CMK (cell line): ENCODE results near the gene SLC38A7.

Experiments used
- DNase-seq: peaks from one replicate; pipeline ENCODE4 v3.0.0-alpha.2; 2010; ENCODE audit warnings: low read depth

SLC38A7 gene

GRCh38 chr16:58635502-58635901 is 49.1 kb downstream of the SLC38A7 start:
- DNase-seq, result no peak

- DNase-seq, result no peak
Measured at GRCh38 chr16:58634265-58634802, 50.2 kb downstream of the SLC38A7 start.

GRCh38 chr16:58629733-58630640 is 54.6 kb downstream of the SLC38A7 start, which contains the start of gene CNOT1:
CNOT1 (minus strand) TSS chr16:58629826; CDS start chr16:58599337, 30,489 bp downstream.
- DNase-seq, result peak; percentile 91

DNA sequence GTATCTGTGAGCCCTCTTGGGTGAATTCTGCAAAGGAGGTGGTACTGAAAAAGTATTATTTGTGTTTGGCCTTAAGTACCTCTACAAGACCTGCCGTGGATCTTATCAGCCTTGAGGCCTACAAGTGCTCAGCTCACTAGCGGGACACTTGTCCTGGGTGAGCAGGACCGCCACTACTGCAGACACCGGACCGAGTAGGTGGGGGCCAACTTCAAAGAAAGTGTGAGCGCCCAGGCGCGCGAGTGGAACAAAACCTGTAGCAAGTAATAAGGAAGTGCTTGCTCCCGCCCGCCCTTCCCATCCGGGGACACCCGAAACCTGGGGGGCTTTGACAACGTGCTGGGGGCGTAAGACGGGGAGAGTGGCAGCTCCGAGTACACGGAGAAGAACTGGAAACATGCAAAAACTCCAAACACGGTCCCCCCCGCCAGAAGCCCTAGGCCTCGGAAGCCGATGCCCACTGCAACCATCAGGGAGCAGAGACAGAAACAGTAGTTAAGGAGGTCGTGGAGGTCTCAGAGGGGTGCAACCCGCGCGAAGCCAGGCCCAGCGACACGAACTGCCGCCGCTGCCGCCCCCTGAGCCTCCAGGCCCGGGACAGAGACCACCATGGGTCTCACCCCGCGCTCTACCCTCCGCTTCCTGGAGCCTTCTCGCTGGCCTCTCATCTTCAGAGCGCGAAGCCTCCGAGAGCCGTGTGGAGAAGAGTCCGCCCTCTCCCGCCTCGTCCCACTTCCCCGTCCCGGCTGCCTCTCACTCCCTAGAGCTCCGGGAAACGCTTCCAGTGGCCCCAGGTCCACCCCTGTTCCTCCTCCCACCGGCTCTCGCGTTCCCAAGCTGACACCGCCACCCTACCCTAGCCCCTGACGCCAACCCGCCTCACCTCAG is 55.5 kb downstream of the SLC38A7 start:
- DNase-seq, result peak; percentile 22

DNA sequence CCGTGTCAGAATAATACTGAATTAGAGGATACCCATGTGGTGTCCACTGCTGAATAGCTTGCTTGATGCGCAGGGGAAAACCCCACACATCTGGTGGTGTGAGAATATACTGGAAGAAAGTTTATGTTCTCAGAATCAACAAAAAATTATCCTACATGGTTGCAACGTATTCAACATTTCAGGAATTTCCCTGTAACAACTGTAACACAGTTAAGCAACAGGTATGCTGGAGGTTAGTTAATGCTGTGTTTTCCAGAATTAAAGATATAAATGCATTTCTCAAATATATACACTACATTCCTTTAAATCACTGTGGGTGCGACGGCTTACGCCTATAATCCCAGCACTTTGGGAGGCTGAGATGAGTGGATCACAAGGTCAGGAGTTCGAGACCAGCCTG is 60.4 kb downstream of the SLC38A7 start:
- no peak for DNase-seq

DNA sequence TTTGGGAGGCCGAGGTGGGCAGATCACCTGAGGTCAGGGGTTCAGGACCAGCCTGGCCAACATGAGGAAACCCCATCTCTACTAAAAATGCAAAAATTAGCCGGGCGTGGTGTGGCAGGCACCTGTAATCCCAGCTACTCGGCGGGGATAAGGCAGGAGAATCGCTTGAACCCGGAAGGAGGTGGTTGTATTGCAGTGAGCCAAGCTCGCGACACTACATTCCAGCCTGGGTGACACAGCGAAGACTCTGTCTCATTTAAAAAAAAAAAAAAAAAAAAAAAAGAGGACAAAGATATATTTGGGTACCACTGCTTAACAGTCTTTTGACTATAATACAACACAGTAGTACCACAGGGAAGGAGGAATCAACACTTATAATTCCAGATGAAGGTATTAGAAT is 64.2 kb downstream of the SLC38A7 start:
- no peak for DNase-seq

DNA sequence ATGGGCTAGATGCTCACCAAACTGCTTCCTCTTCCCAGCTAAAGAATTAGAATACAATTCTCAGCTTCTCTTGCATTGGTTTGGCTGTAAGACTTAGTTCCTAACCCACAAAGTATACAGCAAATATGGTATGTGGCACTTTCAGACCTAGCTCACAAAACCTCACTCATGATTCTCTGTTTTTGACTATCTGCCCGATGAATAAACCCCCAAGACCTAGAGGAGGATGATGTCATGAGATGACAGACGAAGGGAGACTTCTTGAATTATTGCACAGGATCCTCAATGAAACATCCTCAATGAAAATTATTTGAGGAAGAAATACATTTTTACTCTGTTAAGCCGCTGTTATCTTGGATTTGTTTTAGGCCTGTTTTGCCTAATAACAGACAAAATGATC is 69.3 kb downstream of the SLC38A7 start:
- no peak for DNase-seq
